H9 (cell line): Measurements from ENCODE around the gene NRROS. TPM values are rescaled to one million over a fixed set of nuclear protein-coding genes. Genes with fewer than 3 reads are reported as not detected.

ENCODE experiments used
- DNase-seq: peaks from one replicate; pipeline ENCODE4 v3.0.0-alpha.2; 2017
- H2AFZ ChIP-seq: one replicate; pipeline ENCODE4 v1.6.1; 2013; ENCODE audit warnings: mild to moderate bottlenecking, low read length, control low read depth, moderate library complexity
- H2AK5ac ChIP-seq: 2 replicates; pipeline ENCODE4 v1.6.1; 2013; ENCODE audit warnings: low read length, control low read depth, mixed read lengths; ENCODE audit not compliant: insufficient read length
- H2BK120ac ChIP-seq: one replicate; pipeline ENCODE4 v1.6.1; 2013; ENCODE audit warnings: low read depth, mild to moderate bottlenecking, low read length, control low read depth, inconsistent platforms; ENCODE audit not compliant: poor library complexity, severe bottlenecking
- H2BK12ac ChIP-seq: 2 replicates; pipeline ENCODE4 v1.6.1; 2013; ENCODE audit warnings: low read length, control low read depth, mixed read lengths, low read depth; ENCODE audit not compliant: insufficient read length
- H2BK15ac ChIP-seq: 2 replicates; pipeline ENCODE4 v1.6.1; 2013; ENCODE audit warnings: low read depth, low read length, control low read depth
- H2BK20ac ChIP-seq: one replicate; pipeline ENCODE4 v1.6.1; 2013; ENCODE audit warnings: low read depth, mild to moderate bottlenecking, low read length, control low read depth, inconsistent platforms; ENCODE audit not compliant: poor library complexity, severe bottlenecking
- H2BK5ac ChIP-seq: 2 replicates; pipeline ENCODE4 v1.6.1; 2013; ENCODE audit warnings: low read length, control low read depth, mixed read lengths; ENCODE audit not compliant: insufficient read length
- H3K14ac ChIP-seq: 2 replicates; pipeline ENCODE4 v1.6.1; 2013; ENCODE audit warnings: low read length, control low read depth; ENCODE audit not compliant: insufficient read depth
- H3K18ac ChIP-seq: 2 replicates; pipeline ENCODE4 v1.6.1; 2013; ENCODE audit warnings: low read depth, mild to moderate bottlenecking, mixed read lengths, low read length, control low read depth; ENCODE audit not compliant: insufficient read length
- H3K23ac ChIP-seq: 2 replicates; pipeline ENCODE4 v1.6.1; 2013; ENCODE audit warnings: low read length, control low read depth, mixed read lengths, low read depth; ENCODE audit not compliant: insufficient read length
- H3K23me2 ChIP-seq: 2 replicates; pipeline ENCODE4 v1.6.1; 2013; ENCODE audit warnings: low read depth, mild to moderate bottlenecking, mixed read lengths, low read length, control low read depth; ENCODE audit not compliant: insufficient read length, poor library complexity, severe bottlenecking
- H3K27ac ChIP-seq: 2 replicates; pipeline ENCODE4 v1.5.1; 2013; ENCODE audit warnings: low read length, control low read depth, mixed read lengths, low read depth; ENCODE audit not compliant: insufficient read length
- H3K27me3 ChIP-seq: 2 replicates; pipeline ENCODE4 v1.6.1; 2013; ENCODE audit warnings: low read length, control low read depth, inconsistent platforms; ENCODE audit not compliant: insufficient read depth
- H3K4ac ChIP-seq: 2 replicates; pipeline ENCODE4 v1.6.1; 2013; ENCODE audit warnings: low read depth, mild to moderate bottlenecking, control low read depth, inconsistent platforms, low read length, moderate library complexity
- H3K4me1 ChIP-seq: 2 replicates; pipeline ENCODE4 v1.6.1; 2013; ENCODE audit warnings: low read length, control low read depth, inconsistent platforms; ENCODE audit not compliant: insufficient read depth
- H3K4me2 ChIP-seq: 2 replicates; pipeline ENCODE4 v1.6.1; 2013; ENCODE audit warnings: low read length, control low read depth, mixed read lengths; ENCODE audit not compliant: insufficient read length, insufficient read depth
- H3K56ac ChIP-seq: 2 replicates; pipeline ENCODE4 v1.6.1; 2013; ENCODE audit warnings: low read depth, mild to moderate bottlenecking, mixed read lengths, low read length, control low read depth; ENCODE audit not compliant: insufficient read length
- H3K79me1 ChIP-seq: 2 replicates; pipeline ENCODE4 v1.6.1; 2013; ENCODE audit warnings: low read depth, mild to moderate bottlenecking, moderate library complexity, low read length, control low read depth, inconsistent platforms; ENCODE audit not compliant: insufficient read depth, poor library complexity, severe bottlenecking
- H3K79me2 ChIP-seq: 2 replicates; pipeline ENCODE4 v1.6.1; 2013; ENCODE audit warnings: low read length, control low read depth, inconsistent platforms; ENCODE audit not compliant: insufficient read depth
- H3K9ac ChIP-seq: 2 replicates; pipeline ENCODE4 v1.6.1; 2013; ENCODE audit warnings: low read length, control low read depth, mixed read lengths; ENCODE audit not compliant: insufficient read length; ENCODE audit errors: extremely low read depth
- H3K9me3 ChIP-seq: one replicate; pipeline ENCODE4 v1.6.1; 2013; ENCODE audit warnings: low read depth, low read length, inconsistent platforms; ENCODE audit not compliant: control insufficient read depth
- H3T11ph ChIP-seq: one replicate; pipeline ENCODE4 v1.6.1; 2013; ENCODE audit warnings: mild to moderate bottlenecking, low read length, control low read depth, inconsistent platforms
- H4K20me1 ChIP-seq: one replicate; pipeline ENCODE4 v1.6.1; 2013; ENCODE audit not compliant: control insufficient read depth, insufficient read length, insufficient read depth
- H4K5ac ChIP-seq: 2 replicates; pipeline ENCODE4 v1.6.1; 2013; ENCODE audit warnings: low read depth, mild to moderate bottlenecking, mixed read lengths, low read length, control low read depth; ENCODE audit not compliant: insufficient read length
- H4K8ac ChIP-seq: replicated peaks from 2 replicates; pipeline ENCODE4 v1.6.1; 2013; ENCODE audit warnings: low read length, control low read depth, mixed read lengths, low read depth; ENCODE audit not compliant: insufficient read length
- H4K91ac ChIP-seq: 2 replicates; pipeline ENCODE4 v1.6.1; 2013; ENCODE audit warnings: low read depth, mild to moderate bottlenecking, moderate library complexity, mixed read lengths, low read length, control low read depth; ENCODE audit not compliant: insufficient read length
- H3K27ac Mint-ChIP-seq, 3 experiments: 2 replicates in 2 of 3; 3 replicates in 1 of 3; pipeline ENCODE4 v1.8.0; 2020 to 2021; ENCODE audit warnings: mixed read lengths in 3 of 3, mild to moderate bottlenecking in 1 of 3, moderate library complexity in 1 of 3
- H3K27me3 Mint-ChIP-seq: 2 replicates; pipeline ENCODE4 v1.8.0; 2021; ENCODE audit warnings: low read depth, mild to moderate bottlenecking, moderate library complexity, mixed read lengths
- H3K36me3 Mint-ChIP-seq, 3 experiments: 2 replicates in 2 of 3; 3 replicates in 1 of 3; pipeline ENCODE4 v1.8.0; 2020 to 2021; ENCODE audit warnings: low read depth in 3 of 3, mixed read lengths in 3 of 3; ENCODE audit not compliant: insufficient read depth in 1 of 3
- H3K4me1 Mint-ChIP-seq, 2 experiments: 2 replicates each; pipeline ENCODE4 v1.8.0; 2020; ENCODE audit warnings: mixed read lengths in 2 of 2
- H3K4me3 Mint-ChIP-seq, 2 experiments: 2 replicates in 1 of 2; 3 replicates in 1 of 2; pipeline ENCODE4 v1.8.0; 2020 to 2021; ENCODE audit warnings: mild to moderate bottlenecking in 2 of 2, mixed read lengths in 2 of 2, moderate library complexity in 1 of 2
- H3K9me3 Mint-ChIP-seq, 2 experiments: 2 replicates in 1 of 2; 3 replicates in 1 of 2; pipeline ENCODE4 v1.8.0; 2020; ENCODE audit warnings: mild to moderate bottlenecking in 2 of 2, mixed read lengths in 2 of 2, moderate library complexity in 1 of 2
- CTCF ChIP-seq: fragments of 200-600 bp; sonication (generic); conservative IDR thresholded peaks from 3 replicates; pipeline ENCODE4 v1.8.0; 2021; ENCODE audit warnings: antibody characterized with exemption, mild to moderate bottlenecking
- WGBS: extraction: QIAGEN DNeasy Blood & Tissue Kit; methylation state at CpG from one replicate; pipeline ENCODE4 v1.1.7; 2013; ENCODE audit warnings: missing lambda C conversion rate, low lambda C conversion rate, mixed read lengths; ENCODE audit not compliant: insufficient read length; ENCODE audit errors: extremely low coverage; 5-methylcytosine and 5-hydroxymethylcytosine counted together
- total RNA-seq: library from RNA; stranded (reverse); gene quantifications from 2 replicates; pipeline ENCODE4 v1.2.1, GENCODE V29; 2021

Gene NRROS
- total RNA-seq, 1 experiment from 2014 or later, result 4.0 TPM

- H3K27me3 Mint-ChIP-seq, result no peaks in the 10 kb centered on the region; the same call in 1 of the 2 replicates
- H3K36me3 Mint-ChIP-seq, result no peaks in the 10 kb centered on the region; a peak in 1 of 7 replicates
These were observed 7.2 kb downstream of the NRROS start for GRCh38 chr3:196646666-196647216.

More at GRCh38 chr3:196646666-196647216, 7.2 kb downstream of the NRROS start:
- no peak for DNase-seq
- no peak overlapping the region for H2AK5ac ChIP-seq
- TF ChIP-seq CTCF, result no peak
- H3T11ph ChIP-seq, result no peak overlapping the region
- H2BK5ac ChIP-seq, result no peak overlapping the region
- H2BK20ac ChIP-seq, result no peak overlapping the region
- H2BK120ac ChIP-seq, result no peak overlapping the region
- Mint-ChIP-seq H3K4me3 (no peak overlapping the region), H3K4me1 (peaks cover 37 to 43% of the 10 kb centered on the region in 2 experiments), H3K9me3 (no peaks in the 10 kb centered on the region), H3K27ac (peak overlapping the region in 1 of 3 experiments; percentile 96; a peak in 3 of 7 replicates)
- peak overlapping the region; percentile 93 for H2BK12ac ChIP-seq
- no CpG with 5 or more reads among the region's 17 CpGs for WGBS
- no peak overlapping the region for H3K27ac ChIP-seq
- peak overlapping the region; percentile 5 for H4K8ac ChIP-seq
- no peak overlapping the region for H3K23ac ChIP-seq
- H3K14ac ChIP-seq, result no peak overlapping the region; the same call in 1 of the 2 replicates
- peaks cover 14% of the 10 kb centered on the region; the same call in 1 of the 2 replicates for H3K4me1 ChIP-seq
- no peaks in the 10 kb centered on the region for H4K20me1 ChIP-seq
- H3K79me1 ChIP-seq, result no peaks in the 10 kb centered on the region
- H3K9me3 ChIP-seq, result no peaks in the 10 kb centered on the region
- H3K9ac ChIP-seq, result no peak overlapping the region
- no peak overlapping the region for H2BK15ac ChIP-seq
- H4K91ac ChIP-seq, result peak overlapping the region; percentile 80
- H4K5ac ChIP-seq, result no peak overlapping the region
- H3K4me2 ChIP-seq, result no peak overlapping the region
- H3K27me3 ChIP-seq, result no peaks in the 10 kb centered on the region
- H2AFZ ChIP-seq, result no peak overlapping the region
- H3K18ac ChIP-seq, result no peak overlapping the region
- peak overlapping the region; percentile 45 for H3K4ac ChIP-seq
- no peaks in the 10 kb centered on the region for H3K23me2 ChIP-seq
- no peaks in the 10 kb centered on the region; the same call in 1 of the 2 replicates for H3K79me2 ChIP-seq
- no peak overlapping the region for H3K56ac ChIP-seq
